HepG2 (cell line): Measurements from ENCODE around the gene FGFR4. TPM values are rescaled to one million over a fixed set of nuclear protein-coding genes. Genes with fewer than 3 reads are reported as not detected.

Experiments
- AKNA ChIP-seq: sonication (generic); formaldehyde crosslinking; IDR thresholded peaks from 2 replicates; pipeline ENCODE4 v1.4.0; 2020; ENCODE audit warnings: missing genetic modification reagents, borderline replicate concordance
- GATA4 ChIP-seq: sonication (generic); IDR thresholded peaks from 2 replicates; pipeline ENCODE4 v1.6.1; 2016; ENCODE audit warnings: antibody characterized with exemption, low read depth, borderline replicate concordance
- GLI4 ChIP-seq: sonication (generic); formaldehyde crosslinking; IDR thresholded peaks from 2 replicates; pipeline ENCODE4 v1.5.1; 2020; ENCODE audit warnings: missing genetic modification reagents, mild to moderate bottlenecking, moderate library complexity, borderline replicate concordance
- HNRNPLL ChIP-seq: fragments of 200-400 bp; formaldehyde crosslinking; IDR thresholded peaks from 2 replicates; pipeline ENCODE4 v1.6.1; 2017; ENCODE audit warnings: mild to moderate bottlenecking, low read depth, low read length; ENCODE audit not compliant: poor library complexity, severe bottlenecking
- NFRKB ChIP-seq: fragments of 450-650 bp; IDR thresholded peaks from 2 replicates; pipeline ENCODE4 v1.6.1; 2017
- PAF1 ChIP-seq: IDR thresholded peaks from 2 replicates; pipeline ENCODE4 v1.6.1; 2016; ENCODE audit warnings: missing genetic modification reagents, missing compliant biosample characterization
- POLR2G ChIP-seq: fragments of 200-400 bp; formaldehyde crosslinking; IDR thresholded peaks from 2 replicates; pipeline ENCODE4 v1.6.1; 2018; ENCODE audit warnings: mild to moderate bottlenecking, low read depth, low read length, moderate library complexity
- PREB ChIP-seq: sonication (generic); formaldehyde crosslinking; IDR thresholded peaks from 2 replicates; pipeline ENCODE4 v1.4.0; 2020; ENCODE audit warnings: missing genetic modification reagents
- RAD21 ChIP-seq: fragments of 450-650 bp; formaldehyde crosslinking; IDR thresholded peaks from 2 replicates; pipeline ENCODE4 v1.5.0; 2020; ENCODE audit warnings: mild to moderate bottlenecking
- SNAPC4 ChIP-seq: sonication (generic); formaldehyde crosslinking; IDR thresholded peaks from 2 replicates; pipeline ENCODE4 v1.4.0; 2020; ENCODE audit warnings: mild to moderate bottlenecking, missing genetic modification reagents
- ZEB1 ChIP-seq: IDR thresholded peaks from 2 replicates; pipeline ENCODE4 v1.6.1; 2012; ENCODE audit warnings: mild to moderate bottlenecking, low read depth, inconsistent platforms; ENCODE audit not compliant: insufficient replicate concordance
- ZFP36 ChIP-seq: fragments of 150-350 bp; IDR thresholded peaks from 2 replicates; pipeline ENCODE4 v1.6.1; 2018; ENCODE audit warnings: borderline replicate concordance, low read length, low read depth; ENCODE audit not compliant: partially characterized antibody
- ZNF180 ChIP-seq: sonication (generic); formaldehyde crosslinking; IDR thresholded peaks from 2 replicates; pipeline ENCODE4 v1.4.0; 2020; ENCODE audit warnings: low read depth, missing genetic modification reagents, borderline replicate concordance
- ZNF232 ChIP-seq: sonication (generic); formaldehyde crosslinking; IDR thresholded peaks from 2 replicates; pipeline ENCODE4 v1.4.0; 2020; ENCODE audit warnings: missing genetic modification reagents, borderline replicate concordance
- ZNF331 ChIP-seq: sonication (generic); formaldehyde crosslinking; IDR thresholded peaks from 2 replicates; pipeline ENCODE4 v1.4.0; 2020; ENCODE audit warnings: missing genetic modification reagents
- ZNF564 ChIP-seq: sonication (generic); formaldehyde crosslinking; IDR thresholded peaks from 2 replicates; pipeline ENCODE4 v1.8.1; 2023; ENCODE audit warnings: mild to moderate bottlenecking, missing genetic modification reagents
- ZNF747 ChIP-seq: sonication (generic); formaldehyde crosslinking; IDR thresholded peaks from 2 replicates; pipeline ENCODE4 v1.8.1; 2023; ENCODE audit warnings: missing genetic modification reagents, mild to moderate bottlenecking, borderline replicate concordance
- ZNF773 ChIP-seq: sonication (generic); formaldehyde crosslinking; IDR thresholded peaks from 2 replicates; pipeline ENCODE4 v1.4.0; 2020; ENCODE audit warnings: missing genetic modification reagents, borderline replicate concordance
- polyA plus RNA-seq, 8 experiments: library from polyadenylated mRNA; depleted of rRNA in 3 of 8; stranded (reverse) in 7 of 8; unstranded in 1 of 8; fragments of >200 nt; fragmentation: Illumina TruSeq in 4 of 8; extraction: Trizol in 4 of 8; gene quantifications; 2 replicates each; pipeline versions ENCODE4 v1.2.1 to v1.2.3, GENCODE V29; 2011 to 2016; ENCODE audit warnings: low read depth in 4 of 8, missing spikeins in 1 of 8, mixed read lengths in 1 of 8; ENCODE audit not compliant: insufficient read depth in 1 of 8
- total RNA-seq, 5 experiments: library from RNA; depleted of rRNA; stranded (reverse); fragments of >200 nt; fragmentation: Illumina TruSeq; extraction: Trizol; gene quantifications; 2 replicates each; pipeline ENCODE4 v1.2.3, GENCODE V29; 2016; ENCODE audit warnings: low read depth in 1 of 5

The FGFR4 gene
- total and polyA plus RNA-seq, 2 of the 13 experiments (the other 11 are each of a cell fraction or from before 2014, with no cell fraction given), result 129 to 219 TPM

- TF ChIP-seq ZFP36 (no peak), ZEB1 (no peak), RAD21 (CRISPR knock-in tag) (no peak), ZNF564 (no peak), NFRKB (no peak), AKNA (CRISPR knock-in tag) (no peak), ZNF232 (CRISPR knock-in tag) (0 out of 2 replicates have a peak, but pooled peaks have one; percentile 44), ZNF331 (0 out of 2 replicates have a peak, but pooled peaks have one; percentile 17), ZNF180 (CRISPR knock-in tag) (no peak), GATA4 (no peak), PAF1 (CRISPR knock-in tag) (no peak), HNRNPLL (no peak), SNAPC4 (CRISPR knock-in tag) (no peak), PREB (CRISPR knock-in tag) (no peak), POLR2G (peak; percentile 48), GLI4 (CRISPR knock-in tag) (no peak), ZNF747 (CRISPR knock-in tag) (peak; percentile 15; the same call in 1 of the 2 replicates), ZNF773 (CRISPR knock-in tag) (no peak)
Observed at GRCh38 chr5:177089127-177089526, 2.4 kb downstream of the FGFR4 start (continued).
